HG03342 (cell line): ENCODE results near the gene RAB11FIP4.

ENCODE experiments used
- ATAC-seq: cut with Tn5 transposase; IDR thresholded peaks from one replicate; pipeline ENCODE4 v1.9.1; 2021; ENCODE audit warnings: mild to moderate bottlenecking, moderate library complexity; ENCODE audit not compliant: unreplicated experiment

The RAB11FIP4 gene

DNA sequence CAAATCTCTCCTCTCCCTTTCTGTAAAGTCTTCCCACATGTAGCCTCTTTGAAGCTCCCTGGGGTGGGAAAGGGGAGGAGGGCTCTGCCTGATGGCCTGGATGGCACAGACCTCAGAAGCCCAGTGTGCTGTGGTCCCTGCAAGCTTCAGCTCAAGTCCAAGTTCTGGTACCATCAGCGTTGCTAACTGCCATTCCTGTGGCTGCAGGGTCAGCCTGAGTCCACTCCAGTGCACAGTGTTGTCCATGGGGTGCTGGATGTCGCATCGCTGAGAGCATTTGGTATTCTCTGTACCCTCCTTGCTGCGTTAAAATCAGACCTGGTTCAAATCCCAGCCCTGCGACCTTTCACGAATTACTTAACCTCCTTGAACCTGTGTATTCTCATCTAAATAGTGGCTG, 105.1 kb downstream of the RAB11FIP4 start:
- ATAC-seq = no peak

DNA sequence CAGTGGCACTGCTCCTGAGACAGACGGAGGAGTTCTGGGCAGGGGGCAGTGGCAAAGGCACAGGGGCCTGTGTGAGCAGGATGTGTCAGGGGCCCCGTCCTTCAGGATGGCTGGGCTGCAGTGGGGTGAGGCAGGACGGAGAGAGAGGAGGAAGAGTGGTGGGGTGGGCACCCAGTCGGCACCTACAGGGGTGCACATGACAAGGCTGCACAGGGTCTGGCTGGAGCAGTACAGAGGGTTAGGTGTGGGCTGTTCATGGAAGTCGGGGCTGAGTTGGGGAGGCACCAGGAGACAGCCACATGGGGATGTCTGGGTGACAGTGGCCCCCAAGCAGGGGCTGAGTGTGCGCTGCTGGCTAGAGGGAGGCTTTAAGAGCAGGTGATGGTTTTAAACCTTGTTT, 106.0 kb downstream of the RAB11FIP4 start:
- no peak for ATAC-seq

DNA sequence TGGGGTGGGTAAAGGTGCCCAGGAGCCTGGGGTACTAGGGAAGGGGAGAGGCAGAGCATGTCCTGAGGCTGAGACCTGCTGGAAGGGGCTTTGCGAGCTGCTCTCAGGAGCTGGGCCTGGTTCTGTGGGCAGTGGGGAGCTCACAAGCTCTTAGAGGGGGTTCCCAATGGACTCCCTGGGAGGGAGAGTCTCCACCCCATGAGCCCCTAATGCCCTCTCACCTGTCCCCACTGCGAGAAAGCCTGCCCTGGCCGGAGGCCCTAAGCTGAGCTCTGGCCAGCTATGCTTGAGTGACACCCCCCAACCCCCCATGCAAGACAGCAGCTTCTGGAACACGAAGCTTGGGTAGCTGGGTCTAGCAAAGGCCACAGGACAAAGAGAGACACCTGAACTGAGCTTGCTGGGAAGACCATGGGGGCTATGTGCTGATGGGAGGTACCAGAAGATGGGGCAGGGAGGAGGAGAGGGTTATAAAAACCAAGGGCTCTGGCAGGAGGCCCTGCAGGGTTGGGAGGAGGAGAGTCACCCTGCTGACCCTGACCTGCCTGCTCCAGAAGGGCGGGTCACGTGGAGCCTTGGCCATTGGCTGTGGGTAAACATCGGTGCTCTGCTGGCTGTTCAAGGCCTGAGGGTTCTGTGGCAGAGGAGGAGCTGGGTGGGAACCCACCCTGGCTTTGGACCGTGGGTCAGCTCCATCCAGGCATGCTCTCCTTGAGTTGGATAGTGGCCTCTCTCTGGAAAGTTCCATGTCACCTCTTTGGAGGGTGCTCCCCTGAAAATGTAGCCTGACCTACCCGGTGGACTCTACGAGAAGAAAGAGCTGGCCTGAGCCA, 106.7 kb downstream of the RAB11FIP4 start:
- no peak for ATAC-seq

DNA sequence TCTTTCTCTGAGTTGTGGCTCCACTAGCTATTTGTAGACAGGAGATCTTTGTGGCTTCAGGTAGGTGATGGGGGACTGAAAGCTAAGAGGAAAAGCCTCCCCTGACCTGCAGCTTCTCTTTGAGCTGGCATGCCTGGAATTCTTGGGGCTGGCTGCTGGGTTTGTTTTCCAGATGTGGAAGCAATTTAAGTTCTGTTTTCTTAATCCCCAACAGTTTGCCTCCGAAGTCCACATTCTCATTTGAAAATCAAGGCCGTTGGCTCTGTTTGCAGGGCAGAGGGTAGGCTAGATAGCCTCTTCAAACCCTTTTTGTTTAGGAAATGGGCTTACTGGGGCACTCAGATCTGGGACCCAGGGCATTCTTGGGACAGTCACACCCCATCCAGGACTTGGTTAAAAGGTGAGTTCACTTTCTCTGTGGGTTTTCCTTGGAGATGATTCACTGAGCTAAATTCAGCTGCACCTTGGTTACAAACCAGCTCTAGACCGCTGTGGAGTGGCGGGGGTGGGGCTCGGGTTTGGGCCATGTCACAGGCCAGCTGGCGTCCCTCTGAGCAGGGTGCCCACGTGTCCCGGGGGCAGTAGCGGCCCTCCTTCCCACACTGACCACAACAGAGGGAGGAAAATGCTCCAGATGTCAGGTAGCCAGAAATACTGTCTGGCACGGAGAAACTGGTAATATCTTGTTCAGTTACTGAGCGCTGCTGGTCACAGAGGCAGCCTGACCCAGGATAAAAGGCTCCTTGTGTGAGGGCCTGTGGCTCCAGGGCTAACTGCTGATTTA, 108.5 kb downstream of the RAB11FIP4 start:
- ATAC-seq = no peak

DNA sequence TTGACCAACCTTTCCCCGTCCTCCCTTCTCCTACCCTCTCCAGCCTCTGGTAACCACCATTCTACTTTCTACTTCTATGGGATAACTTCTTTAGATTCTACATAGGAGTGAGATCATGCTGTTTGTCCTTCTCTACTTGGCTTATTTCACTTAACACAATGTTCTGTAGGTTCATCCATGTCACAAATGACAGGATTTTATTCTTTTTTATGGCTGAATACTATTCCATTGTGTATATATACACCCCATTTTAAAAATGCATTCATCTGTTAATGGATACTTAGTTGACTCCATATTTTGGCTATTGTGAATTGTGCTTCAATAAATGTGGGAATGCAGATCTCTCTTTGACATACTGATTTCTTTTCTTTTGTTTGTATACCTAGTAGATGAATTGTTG, 115.0 kb downstream of the RAB11FIP4 start:
- ATAC-seq = no peak

DNA sequence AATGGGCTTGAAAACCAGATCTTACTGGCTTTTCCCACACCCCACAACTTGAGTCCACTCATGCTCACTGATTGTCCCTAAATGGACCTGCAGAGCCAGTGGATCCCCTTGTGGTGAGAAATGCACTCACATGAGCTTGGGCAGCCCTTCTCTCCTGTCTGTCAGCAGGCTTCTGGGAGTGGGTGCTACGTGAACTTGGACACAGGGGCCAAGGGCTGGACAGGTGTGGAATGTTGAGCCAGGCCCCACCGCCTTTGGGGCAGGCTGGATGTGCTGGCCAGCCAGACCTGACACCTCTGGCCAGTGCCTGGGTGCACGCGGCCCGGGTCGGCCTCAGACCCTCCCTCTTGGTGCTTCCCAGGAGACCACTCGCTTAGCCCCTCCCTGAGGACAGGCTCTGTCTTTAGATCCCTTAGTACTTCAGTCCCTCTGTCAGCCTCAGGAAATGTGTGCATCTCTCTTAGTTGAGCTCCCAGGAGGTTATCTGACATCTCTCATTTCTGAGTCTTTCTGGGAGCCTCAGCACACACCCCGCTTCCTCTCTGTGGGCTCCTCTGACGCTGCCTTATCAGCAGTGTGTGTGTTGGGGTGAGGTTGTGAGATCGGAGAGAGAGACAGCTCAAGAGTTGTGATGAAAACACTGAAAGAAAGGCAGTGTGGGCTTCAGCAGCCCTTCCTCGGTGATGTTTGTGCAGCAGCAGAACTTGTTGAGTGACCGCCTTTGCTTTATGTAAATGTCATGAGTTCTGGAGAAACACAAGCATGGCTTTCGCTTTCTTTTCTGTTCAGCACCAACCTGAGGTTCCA, 117.0 kb downstream of the RAB11FIP4 start:
- ATAC-seq = peak; percentile 67

DNA sequence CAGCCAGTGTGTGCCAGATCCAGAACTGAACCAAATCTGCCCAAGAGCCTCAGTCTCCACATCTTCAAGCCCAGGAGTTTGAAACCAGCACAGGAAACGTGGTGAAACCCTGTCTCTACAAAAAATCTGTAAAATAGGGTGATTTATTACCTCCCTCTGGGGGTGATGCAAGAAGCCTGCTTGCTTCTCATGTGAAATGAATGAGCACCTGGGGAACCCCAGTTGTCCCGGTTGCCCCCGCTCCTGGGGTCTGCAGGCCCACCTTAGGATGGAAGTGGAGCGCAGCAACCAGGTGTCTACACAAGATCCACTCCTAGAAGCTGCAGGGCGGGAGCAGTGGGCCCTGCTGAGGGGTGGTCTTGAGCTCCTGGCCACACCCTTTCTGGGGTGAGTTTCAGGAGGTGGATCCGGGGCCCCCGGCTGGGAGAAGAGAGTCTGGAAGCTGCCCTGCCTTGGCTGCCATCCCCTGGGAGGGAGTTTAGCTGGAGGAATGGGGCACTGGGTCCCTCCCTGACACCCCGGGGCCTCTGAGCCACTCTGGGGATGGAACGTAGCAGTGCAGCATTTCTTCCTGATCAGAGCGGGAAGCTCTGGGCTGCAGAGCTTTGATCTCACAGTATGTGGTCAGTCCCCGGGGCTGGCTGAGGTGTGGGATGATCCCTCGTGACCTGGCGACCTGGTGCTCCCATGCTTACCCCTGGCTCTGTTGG, 117.8 kb downstream of the RAB11FIP4 start:
- ATAC-seq = peak; percentile 16

DNA sequence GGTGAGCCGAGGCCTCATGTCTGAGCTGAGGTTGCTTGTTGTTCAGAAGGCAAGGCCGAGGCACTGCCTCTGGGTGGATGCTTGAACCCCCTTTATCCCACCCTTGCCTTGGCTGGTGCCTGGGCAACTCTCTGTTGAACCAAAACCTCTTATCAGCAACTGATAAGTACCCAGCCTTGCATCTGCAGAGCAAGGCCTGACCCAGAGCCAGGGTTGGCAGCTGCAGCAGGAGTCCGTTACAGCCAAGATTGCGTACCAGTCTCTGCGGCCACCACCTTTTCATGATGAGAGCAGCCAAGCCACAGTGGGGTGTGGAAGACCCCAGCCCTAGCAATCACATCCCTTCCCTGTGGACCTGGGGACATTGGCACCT, 118.3 kb downstream of the RAB11FIP4 start:
- no peak for ATAC-seq

DNA sequence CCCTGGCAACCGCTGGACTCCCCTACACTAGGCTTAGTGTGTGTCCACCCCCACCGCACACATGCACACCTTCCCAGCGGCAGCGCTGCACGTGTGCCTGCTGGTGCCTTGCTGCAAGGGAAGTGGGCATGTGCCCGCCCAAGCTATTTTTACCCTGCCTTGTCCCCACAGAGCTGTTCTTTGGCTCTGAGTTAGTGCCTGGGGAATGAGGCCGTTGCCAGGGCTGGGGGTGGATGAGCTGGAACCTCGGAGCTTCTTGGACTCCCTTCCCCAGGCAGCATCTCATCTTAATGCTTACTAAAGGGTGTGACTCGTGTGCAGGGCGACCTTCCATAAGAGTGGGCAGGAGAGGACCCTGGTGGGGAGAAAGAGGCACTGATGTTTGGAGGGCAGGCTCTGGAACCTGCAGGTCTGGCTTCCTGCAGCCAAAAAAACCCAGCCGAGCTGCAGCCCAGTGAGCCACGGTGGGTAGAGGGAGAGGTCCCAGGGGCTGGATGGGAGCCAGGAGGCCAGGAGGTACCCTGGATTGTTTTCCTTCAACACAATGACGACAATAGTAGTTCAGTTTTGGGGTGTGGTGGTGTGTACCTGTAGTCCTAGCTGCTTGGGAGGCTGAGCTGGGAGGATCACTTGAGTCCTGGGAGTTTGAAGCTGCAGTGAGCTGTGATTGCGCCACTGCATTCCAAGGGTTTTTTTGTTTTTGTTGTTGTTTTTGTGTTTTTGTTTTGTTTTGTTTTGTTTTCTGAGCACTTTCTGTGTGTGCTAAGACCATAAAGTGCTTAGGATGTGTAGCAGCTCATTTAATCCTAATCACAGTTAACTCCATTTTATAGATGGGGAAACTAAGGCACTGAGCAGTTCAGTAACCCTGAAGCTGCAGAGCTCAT, 119.1 kb downstream of the RAB11FIP4 start:
- ATAC-seq = no peak

DNA sequence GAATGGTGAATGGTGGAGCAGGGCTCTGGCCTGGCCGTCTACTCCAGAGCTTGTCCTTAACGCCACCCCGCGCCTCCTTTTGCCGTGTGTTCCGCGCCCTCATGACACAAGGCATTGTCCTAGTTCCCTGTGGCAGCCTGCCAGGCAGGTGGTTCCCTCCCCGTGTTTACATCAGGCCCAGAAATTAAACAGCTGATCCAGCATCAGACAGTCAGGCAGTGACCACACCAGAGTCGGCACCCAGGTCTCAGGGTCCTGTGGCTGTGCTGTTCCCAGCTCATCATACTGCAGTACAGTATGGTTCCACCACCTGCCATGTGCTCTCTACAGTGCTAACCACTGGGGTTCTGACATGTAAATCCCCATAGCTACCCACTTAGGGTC, 119.7 kb downstream of the RAB11FIP4 start:
- no peak for ATAC-seq

DNA sequence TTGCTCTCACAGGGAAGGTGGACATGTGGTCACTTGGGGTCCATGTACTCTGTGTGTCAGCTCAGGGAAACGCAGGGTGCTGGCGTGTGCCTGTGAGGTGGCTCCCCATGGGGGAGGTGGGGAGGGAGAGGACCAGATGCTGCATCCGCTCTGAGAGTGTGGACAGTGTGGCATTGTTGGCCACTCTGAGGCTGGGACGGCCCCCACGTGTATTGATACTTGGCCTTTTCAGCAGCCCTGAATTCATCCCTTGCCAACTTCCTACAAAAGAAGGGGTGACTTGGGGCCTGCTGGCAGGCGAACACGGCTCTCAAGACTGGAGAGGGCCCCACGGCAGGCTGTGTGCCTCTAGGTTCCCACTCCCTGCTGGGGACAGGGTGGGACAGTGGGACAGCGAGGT, 120.1 kb downstream of the RAB11FIP4 start:
- ATAC-seq = no peak

DNA sequence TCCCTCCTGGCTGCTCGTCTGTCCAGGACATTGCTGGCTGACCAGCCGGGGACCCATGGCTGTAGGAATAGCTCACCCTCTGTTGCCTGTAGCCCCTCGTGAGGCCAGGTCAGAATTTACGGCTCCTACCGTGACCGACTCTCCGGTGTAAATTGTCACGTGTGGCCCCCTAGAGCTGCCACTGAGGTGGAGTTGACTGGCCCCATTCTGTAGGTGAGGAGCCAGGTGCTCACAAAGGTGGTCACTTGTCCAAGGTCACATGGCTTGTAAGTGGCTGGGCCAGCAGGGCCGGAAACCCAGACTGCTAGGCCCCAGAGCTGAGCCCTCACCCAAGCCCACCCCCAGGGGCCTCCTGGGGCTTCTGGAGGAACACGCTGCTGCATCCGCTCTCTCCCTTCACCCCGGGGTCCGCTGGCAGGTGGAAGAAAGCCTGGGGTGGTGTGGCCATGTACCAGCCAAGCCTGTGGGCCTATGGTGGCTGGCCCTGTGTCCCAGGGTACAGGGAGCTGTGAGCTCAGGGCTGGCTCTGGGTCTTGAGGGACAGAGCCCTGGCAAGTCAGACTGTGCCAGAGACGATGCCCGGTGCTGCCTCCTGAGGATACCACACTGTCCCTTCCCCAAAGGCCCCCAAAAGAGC, 120.7 kb downstream of the RAB11FIP4 start:
- ATAC-seq = no peak

DNA sequence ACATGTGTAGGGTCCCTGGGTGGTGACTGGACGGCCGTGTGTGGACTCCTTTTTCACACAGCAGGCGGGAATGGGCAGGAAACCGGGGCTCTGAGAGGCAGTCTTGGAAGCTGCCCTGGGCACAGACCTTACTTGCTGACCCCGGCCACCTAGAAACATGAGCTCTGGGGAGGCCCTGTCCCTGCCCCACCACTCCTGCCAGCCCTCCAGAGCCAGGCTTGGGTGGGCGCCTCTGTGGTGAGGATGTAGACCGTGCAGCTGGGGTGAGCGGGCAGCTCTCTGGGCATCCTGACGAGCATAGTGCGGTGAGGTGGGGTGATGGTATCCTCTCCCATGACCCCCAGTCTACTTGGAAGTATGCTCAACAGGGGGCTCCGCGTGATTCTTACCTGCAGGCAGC, 121.3 kb downstream of the RAB11FIP4 start:
- ATAC-seq = no peak

DNA sequence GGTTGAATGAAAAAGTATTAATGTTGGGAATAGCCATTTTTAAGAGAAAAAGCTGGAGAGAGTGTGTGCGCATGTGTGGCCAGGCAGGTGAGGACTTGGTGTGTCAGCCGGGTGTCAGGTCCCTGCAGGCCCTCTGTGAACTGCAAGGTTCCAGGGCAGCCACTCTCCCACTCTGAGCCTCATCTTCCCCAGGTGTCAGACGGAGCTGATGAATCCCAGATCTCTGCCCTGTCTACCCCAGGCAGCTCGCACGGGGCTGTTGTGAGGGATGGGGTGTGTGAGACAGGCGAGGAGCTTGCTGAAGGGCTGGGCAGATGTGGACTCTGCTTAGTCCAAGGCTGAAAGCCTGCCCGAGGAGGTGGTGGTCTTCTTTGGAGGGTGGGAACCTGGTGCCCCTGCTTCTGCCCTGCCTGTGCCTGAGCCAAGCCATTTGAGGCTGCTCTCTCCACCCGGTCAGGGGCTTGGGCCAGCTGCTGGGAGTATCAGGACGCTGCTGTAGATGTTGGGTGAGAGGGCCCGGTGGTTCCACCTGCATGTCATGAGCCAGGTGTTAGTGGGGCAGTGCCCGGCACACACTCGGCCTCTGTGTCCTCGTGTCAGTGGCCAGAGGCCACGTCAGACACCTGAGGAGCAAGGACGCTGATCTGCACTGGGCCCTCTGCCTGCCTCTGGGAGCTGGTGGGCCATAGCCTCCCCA, 122.4 kb downstream of the RAB11FIP4 start:
- ATAC-seq = no peak

DNA sequence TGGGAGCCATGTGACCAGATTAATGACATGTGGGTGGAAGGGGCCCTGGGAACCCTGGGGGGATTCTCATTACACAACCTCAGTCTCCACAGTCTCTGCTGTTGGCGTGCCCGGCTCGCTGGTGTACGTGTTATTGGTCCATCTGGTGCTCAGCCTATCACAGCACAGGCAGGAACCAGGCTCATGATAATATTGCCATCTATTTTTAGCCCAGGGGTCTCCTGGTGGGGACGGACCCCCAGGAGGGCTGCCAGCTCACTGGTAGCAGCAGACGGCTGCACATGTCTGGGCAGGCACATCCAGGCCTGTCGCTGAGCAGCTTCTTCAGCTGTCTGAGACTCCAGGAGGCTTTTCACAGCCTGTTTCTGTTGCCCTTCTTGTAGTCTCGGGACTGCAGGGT, 123.8 kb downstream of the RAB11FIP4 start:
- ATAC-seq = no peak

DNA sequence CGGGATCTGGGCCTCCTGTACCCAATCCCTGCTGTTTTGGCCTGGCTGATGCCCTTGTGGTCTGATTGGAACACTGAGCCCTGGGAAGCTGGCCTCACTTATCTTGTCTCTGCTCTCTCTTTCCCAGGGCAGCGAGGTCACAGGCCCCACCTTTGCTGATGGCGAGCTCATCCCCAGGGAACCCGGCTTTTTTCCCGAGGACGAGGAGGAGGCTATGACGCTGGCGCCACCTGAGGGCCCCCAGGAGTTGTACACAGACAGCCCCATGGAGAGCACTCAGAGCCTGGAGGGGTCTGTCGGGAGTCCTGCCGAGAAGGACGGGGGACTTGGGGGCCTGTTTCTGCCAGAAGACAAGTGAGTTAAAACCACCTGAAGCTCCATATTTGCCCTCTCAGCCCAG, 126.0 kb downstream of the RAB11FIP4 start:
- ATAC-seq = no peak

DNA sequence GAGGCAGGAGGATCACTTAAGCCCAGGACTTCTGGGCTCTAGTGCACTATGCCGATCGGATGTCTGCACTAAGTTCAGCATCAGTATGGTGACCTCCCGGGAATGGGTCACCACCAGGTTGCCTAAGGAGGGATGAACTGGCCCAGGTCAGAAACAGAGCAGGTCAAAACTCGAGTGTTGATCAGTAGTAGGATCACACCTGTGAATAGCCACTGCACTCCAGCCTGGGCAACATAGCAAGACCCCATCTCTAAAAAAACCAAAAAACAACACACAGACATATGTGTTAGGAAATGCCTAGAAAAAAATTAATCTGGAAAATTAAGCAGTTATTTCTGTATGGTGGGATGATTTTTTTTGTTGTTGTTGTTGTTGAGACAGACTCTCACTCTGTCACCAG, 127.0 kb downstream of the RAB11FIP4 start:
- ATAC-seq = no peak

DNA sequence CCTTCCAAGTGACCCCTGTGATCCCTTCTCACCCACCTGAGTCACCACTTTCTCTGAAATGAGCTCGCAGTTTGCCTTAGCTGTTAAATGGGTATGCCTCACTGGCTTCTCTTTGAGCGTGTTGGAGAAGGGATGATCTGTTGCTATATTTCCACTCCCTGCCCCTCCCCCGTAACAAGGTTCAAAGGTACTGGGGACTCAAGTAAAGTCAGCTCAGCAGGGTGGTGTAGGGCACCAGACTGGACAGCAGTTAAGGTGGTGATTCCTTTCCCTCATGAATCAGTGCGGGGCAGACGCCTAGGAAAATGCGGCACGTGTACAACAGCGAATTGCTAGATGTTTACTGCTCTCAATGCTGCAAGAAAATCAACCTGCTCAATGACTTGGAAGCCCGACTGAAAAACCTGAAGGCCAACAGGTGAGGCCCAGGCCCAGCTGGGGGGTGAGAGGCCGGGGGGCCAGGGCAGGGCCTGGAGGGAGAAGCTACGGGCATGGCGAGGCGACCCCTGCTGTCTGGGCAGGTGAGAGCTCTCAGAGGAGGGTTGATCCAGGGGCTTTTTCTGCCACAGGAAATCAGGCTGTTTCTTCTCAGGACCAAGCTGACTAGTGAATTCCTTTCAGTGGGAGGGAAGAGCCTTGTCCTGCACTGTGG, 130.3 kb downstream of the RAB11FIP4 start:
- ATAC-seq = no peak
